Parathyroid adenoma (tissue), 2 donors: ENCODE measurements around the gene HOXB6.
A peak's percentile ranks its signal among the peaks of the same experiment; 100 is the strongest.

ENCODE experiments used
- H2AFZ ChIP-seq: fragments of 300-600 bp; sonication (generic); one replicate; pipeline ENCODE4 v1.7.0; 2017; ENCODE audit warnings: antibody characterized with exemption, mild to moderate bottlenecking
- H3K27ac ChIP-seq: fragments of 300-600 bp; sonication (generic); one replicate; pipeline ENCODE4 v1.7.0; 2017
- H3K27me3 ChIP-seq: fragments of 300-600 bp; sonication (generic); one replicate; pipeline ENCODE4 v1.7.0; 2017; ENCODE audit warnings: low read length; ENCODE audit not compliant: control insufficient read depth, insufficient read depth
- H3K36me3 ChIP-seq: fragments of 300-600 bp; sonication (generic); one replicate; pipeline ENCODE4 v1.7.0; 2017; ENCODE audit warnings: low read length; ENCODE audit not compliant: control insufficient read depth, insufficient read depth
- H3K4me1 ChIP-seq: fragments of 300-600 bp; sonication (generic); one replicate; pipeline ENCODE4 v1.7.0; 2017; ENCODE audit warnings: control low read depth
- H3K4me2 ChIP-seq: fragments of 300-600 bp; sonication (generic); one replicate; pipeline ENCODE4 v1.7.0; 2017; ENCODE audit warnings: low read length
- H3K4me3 ChIP-seq: fragments of 300-600 bp; sonication (generic); one replicate; pipeline ENCODE4 v1.7.0; 2017; ENCODE audit warnings: low read depth, low read length
- H3K79me2 ChIP-seq: fragments of 300-600 bp; sonication (generic); one replicate; pipeline ENCODE4 v1.7.0; 2017; ENCODE audit warnings: control low read depth
- H3K9ac ChIP-seq: fragments of 300-600 bp; sonication (generic); one replicate; pipeline ENCODE4 v1.7.0; 2017; ENCODE audit warnings: mild to moderate bottlenecking
- H3K9me3 ChIP-seq: fragments of 300-600 bp; sonication (generic); one replicate; pipeline ENCODE4 v1.7.0; 2017; ENCODE audit warnings: low read length; ENCODE audit not compliant: control insufficient read depth
- TF ChIP-seq, protein P1 (sequence below): fragments of 300-600 bp; sonication (generic); IDR thresholded peaks from one replicate; pipeline ENCODE4 v1.7.0; 2017; ENCODE audit warnings: antibody characterized with exemption, mild to moderate bottlenecking
- donor health status: primary hyperparathyroidism.

HOXB6 gene

DNA sequence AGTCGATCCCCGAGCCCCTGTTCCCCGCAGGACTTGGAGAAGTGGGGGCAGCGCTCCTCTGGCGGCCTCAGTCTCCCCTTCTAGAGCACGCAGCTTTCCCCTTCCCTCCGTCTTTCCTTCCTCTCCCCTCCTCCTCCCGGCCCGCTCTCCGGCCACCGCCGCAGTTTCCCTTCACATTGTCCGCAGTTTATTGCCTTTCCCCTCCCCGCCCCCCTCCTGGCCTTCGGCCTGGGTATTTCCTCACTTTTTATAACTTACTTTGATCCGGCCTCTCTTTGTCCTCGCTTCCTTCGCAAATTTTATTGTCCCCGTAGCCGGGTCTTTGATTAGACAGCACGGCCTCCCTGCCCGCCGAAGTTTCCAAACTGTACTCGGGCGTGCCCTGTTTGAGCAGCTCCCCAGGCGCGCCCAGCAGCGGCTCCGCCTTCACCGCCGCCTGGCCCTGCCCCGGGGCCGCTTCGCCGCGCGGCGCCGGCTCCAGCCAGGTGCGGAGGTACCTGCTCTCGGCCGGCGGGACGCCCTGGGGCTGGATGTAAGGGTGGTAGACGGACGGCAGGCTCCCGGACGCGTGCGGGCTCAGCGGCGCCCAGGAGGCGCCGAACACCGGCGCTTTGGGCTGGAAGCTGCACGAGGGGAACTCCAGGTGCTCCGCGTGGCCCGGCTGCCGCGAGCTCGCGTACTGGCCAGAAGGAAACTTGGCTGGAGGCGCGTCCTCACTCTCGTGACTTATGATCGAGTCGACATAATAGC, 20.9 kb upstream of the HOXB6 start:
- no peaks in the 10 kb centered on the region for H3K9me3 ChIP-seq
- H3K4me2 ChIP-seq, result peak overlapping the region; percentile 58
- TF ChIP-seq, protein P1, sequence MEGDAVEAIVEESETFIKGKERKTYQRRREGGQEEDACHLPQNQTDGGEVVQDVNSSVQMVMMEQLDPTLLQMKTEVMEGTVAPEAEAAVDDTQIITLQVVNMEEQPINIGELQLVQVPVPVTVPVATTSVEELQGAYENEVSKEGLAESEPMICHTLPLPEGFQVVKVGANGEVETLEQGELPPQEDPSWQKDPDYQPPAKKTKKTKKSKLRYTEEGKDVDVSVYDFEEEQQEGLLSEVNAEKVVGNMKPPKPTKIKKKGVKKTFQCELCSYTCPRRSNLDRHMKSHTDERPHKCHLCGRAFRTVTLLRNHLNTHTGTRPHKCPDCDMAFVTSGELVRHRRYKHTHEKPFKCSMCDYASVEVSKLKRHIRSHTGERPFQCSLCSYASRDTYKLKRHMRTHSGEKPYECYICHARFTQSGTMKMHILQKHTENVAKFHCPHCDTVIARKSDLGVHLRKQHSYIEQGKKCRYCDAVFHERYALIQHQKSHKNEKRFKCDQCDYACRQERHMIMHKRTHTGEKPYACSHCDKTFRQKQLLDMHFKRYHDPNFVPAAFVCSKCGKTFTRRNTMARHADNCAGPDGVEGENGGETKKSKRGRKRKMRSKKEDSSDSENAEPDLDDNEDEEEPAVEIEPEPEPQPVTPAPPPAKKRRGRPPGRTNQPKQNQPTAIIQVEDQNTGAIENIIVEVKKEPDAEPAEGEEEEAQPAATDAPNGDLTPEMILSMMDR, result no peak
- H3K4me1 ChIP-seq, result peaks cover 6% of the 10 kb centered on the region
- no peak overlapping the region for H2AFZ ChIP-seq
- H3K36me3 ChIP-seq, result no peaks in the 10 kb centered on the region
- H3K9ac ChIP-seq, result no peak overlapping the region
- H3K27ac ChIP-seq, result no peak overlapping the region
- H3K79me2 ChIP-seq, result no peaks in the 10 kb centered on the region
- H3K4me3 ChIP-seq, result peak overlapping the region; percentile 31
- H3K27me3 ChIP-seq, result peaks cover 42% of the 10 kb centered on the region

DNA sequence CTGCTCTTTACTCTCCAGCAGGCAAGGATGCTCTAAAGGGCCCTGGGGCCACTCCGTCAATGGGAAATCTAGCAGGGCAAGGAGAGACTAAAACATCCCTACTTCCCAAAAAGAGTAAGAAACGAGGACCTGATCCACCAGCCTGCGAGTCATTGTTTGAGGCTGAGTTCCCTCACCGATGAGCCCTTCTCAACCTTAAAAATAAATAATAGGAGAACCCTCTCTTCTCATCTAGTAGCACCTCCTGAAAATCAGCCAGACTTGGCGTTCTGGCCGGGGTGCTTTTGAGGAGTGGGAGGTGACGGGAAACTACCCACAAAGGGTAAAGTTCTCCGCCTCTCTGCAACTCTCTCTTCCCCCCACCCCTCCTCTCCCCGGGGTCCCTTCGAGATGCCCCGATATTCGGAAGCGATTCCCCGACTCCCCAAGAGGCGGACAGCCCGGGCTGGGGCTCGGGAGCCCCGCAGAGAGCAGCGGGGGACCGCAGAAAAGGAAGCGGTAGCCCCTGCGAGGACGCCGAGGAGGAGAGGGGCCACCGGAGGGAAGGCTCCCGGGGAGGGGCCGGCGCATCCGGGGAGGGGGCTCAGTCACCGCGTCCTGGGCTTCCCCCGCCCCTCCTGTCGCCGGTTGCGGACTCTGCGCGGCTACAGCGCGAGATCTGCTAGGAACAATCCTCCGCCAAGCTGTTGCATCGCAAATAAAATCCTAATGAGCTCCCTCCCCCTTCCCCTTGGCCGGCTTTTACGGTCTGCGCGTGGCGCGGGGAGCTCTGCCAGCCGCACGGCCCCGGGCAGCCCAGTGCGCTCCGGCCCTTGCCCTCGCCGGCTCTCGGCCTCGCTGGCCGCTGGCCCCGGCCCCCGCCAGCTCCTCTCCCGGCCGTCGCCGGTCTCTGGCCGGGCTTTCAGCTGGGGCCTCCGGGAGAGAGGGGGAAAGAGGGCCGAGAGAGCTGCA, 20.0 kb upstream of the HOXB6 start:
- Histone ChIP-seq H3K9ac (no peak overlapping the region), H3K79me2 (no peaks in the 10 kb centered on the region), H3K4me2 (peak overlapping the region; percentile 58), H3K27ac (no peak overlapping the region), H3K36me3 (no peaks in the 10 kb centered on the region), H2AFZ (no peak overlapping the region), H3K4me3 (no peak overlapping the region), H3K4me1 (peaks cover 6% of the 10 kb centered on the region), H3K9me3 (no peaks in the 10 kb centered on the region), H3K27me3 (peaks cover 47% of the 10 kb centered on the region)
- TF ChIP-seq, protein P1, result no peak

DNA sequence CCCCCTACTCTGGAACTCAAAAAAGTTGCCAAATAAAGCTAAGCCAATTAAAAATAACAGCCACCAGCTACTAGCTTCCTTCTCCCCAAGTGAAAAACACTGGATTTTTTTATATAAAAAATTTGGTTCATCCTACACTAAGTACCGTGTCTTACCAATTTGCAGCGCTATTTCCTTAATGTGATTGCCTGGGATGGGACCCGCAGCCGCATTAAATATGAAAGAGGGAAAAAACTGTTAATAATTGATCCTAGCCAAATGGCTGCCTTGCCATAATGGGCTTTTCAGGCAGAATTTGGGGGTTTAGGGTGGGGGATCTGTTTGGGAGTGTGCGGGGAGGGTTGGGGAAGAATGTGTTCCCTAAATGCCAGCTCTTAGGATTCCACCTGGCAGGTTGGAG, 19.3 kb upstream of the HOXB6 start:
- no peak overlapping the region for H3K4me2 ChIP-seq
- no peak overlapping the region for H3K9ac ChIP-seq
- peaks cover 47% of the 10 kb centered on the region for H3K27me3 ChIP-seq
- H3K27ac ChIP-seq, result no peak overlapping the region
- H3K9me3 ChIP-seq, result no peaks in the 10 kb centered on the region
- no peaks in the 10 kb centered on the region for H3K79me2 ChIP-seq
- no peak overlapping the region for H3K4me3 ChIP-seq
- H3K36me3 ChIP-seq, result no peaks in the 10 kb centered on the region
- H2AFZ ChIP-seq, result no peak overlapping the region
- TF ChIP-seq, protein P1, result no peak
- H3K4me1 ChIP-seq, result peaks cover 6% of the 10 kb centered on the region

DNA sequence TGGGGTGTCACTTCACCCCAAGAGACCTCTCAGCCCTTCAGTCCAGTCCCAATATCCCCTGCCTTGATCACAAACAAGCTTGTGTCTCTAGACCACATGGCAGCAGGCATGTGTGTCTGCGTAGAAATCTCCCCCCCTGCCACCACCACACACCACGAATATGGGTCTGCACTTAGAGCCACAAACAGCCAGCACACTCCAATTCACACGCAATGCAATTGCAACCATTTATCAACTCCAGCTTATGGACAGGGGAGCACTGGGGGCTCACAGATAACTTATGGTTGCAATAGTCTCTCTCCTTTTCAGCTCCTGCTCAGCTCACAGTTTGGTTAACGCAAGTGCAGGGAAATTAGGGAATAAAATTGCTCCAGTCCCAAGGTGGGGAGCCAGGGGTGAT, 18.8 kb upstream of the HOXB6 start:
- Histone ChIP-seq H3K9me3 (no peaks in the 10 kb centered on the region), H3K36me3 (no peaks in the 10 kb centered on the region), H3K4me1 (peaks cover 6% of the 10 kb centered on the region), H3K4me2 (no peak overlapping the region), H3K4me3 (no peak overlapping the region), H3K79me2 (no peaks in the 10 kb centered on the region), H2AFZ (no peak overlapping the region), H3K27ac (no peak overlapping the region), H3K9ac (no peak overlapping the region), H3K27me3 (peaks cover 43% of the 10 kb centered on the region)
- TF ChIP-seq, protein P1, result no peak
